Loucy (cell line): ENCODE results near the gene DENND5A.

Experiments used
- H2AFZ ChIP-seq: fragments of 200-600 bp; sonication (generic); 2 replicates; pipeline ENCODE4 v1.6.0; 2016; ENCODE audit warnings: antibody characterized with exemption, mild to moderate bottlenecking, low read length, moderate library complexity
- H3F3A ChIP-seq: fragments of 200-600 bp; 2 replicates; pipeline ENCODE4 v1.6.0; 2016; ENCODE audit warnings: antibody characterized with exemption, low read depth, mild to moderate bottlenecking
- H3K27me3 ChIP-seq: fragments of 200-600 bp; sonication (generic); 2 replicates; pipeline ENCODE4 v1.6.1; 2014; ENCODE audit warnings: low read length, mild to moderate bottlenecking; ENCODE audit not compliant: insufficient read depth, poor library complexity, severe bottlenecking
- H3K36me3 ChIP-seq: fragments of 200-600 bp; sonication (generic); 2 replicates; pipeline ENCODE4 v1.6.1; 2016; ENCODE audit warnings: low read length; ENCODE audit not compliant: insufficient read depth
- H3K4me1 ChIP-seq: fragments of 200-600 bp; sonication (generic); 2 replicates; pipeline ENCODE4 v1.5.1; 2014; ENCODE audit warnings: low read length, mild to moderate bottlenecking; ENCODE audit not compliant: insufficient read depth, poor library complexity, severe bottlenecking
- H3K4me2 ChIP-seq: fragments of 200-600 bp; sonication (generic); 2 replicates; pipeline ENCODE4 v1.6.0; 2014; ENCODE audit warnings: antibody characterized with exemption, low read length, low read depth, mild to moderate bottlenecking; ENCODE audit not compliant: poor library complexity, severe bottlenecking
- H3K4me3 ChIP-seq: fragments of 200-600 bp; sonication (generic); 2 replicates; pipeline ENCODE4 v1.5.1; 2014; ENCODE audit warnings: low read length, mild to moderate bottlenecking, mixed read lengths; ENCODE audit not compliant: poor library complexity, severe bottlenecking
- H3K79me2 ChIP-seq: fragments of 200-600 bp; sonication (generic); 2 replicates; pipeline ENCODE4 v1.6.1; 2014; ENCODE audit warnings: low read length; ENCODE audit not compliant: insufficient read depth
- H3K9ac ChIP-seq: fragments of 200-600 bp; sonication (generic); 2 replicates; pipeline ENCODE4 v1.6.0; 2014; ENCODE audit warnings: mild to moderate bottlenecking, low read depth, low read length, moderate library complexity; ENCODE audit not compliant: poor library complexity, severe bottlenecking
- H3K9me2 ChIP-seq: fragments of 200-600 bp; sonication (generic); replicated peaks from 2 replicates; pipeline ENCODE4 v1.6.1; 2016; ENCODE audit warnings: low read depth, low read length, mixed read lengths
- H3K9me3 ChIP-seq: fragments of 200-600 bp; sonication (generic); 2 replicates; pipeline ENCODE4 v1.6.1; 2014; ENCODE audit warnings: mild to moderate bottlenecking, antibody characterized with exemption, low read length, low read depth; ENCODE audit not compliant: insufficient read depth
- H4K20me1 ChIP-seq: fragments of 200-600 bp; sonication (generic); 2 replicates; pipeline ENCODE4 v1.6.0; 2014; ENCODE audit warnings: antibody characterized with exemption, low read length, mild to moderate bottlenecking; ENCODE audit not compliant: insufficient read depth, poor library complexity, severe bottlenecking
- EZH2phosphoT487 ChIP-seq: fragments of 200-600 bp; IDR thresholded peaks from 2 replicates; pipeline ENCODE4 v1.6.1; 2018; ENCODE audit warnings: antibody characterized with exemption, mild to moderate bottlenecking, moderate library complexity, borderline replicate concordance
- TF ChIP-seq, protein P1 (sequence below): fragments of 200-600 bp; sonication (generic); conservative IDR thresholded peaks from 2 replicates; pipeline ENCODE4 v1.5.1; 2014; ENCODE audit warnings: mild to moderate bottlenecking, antibody characterized with exemption, low read length

DENND5A gene

DNA sequence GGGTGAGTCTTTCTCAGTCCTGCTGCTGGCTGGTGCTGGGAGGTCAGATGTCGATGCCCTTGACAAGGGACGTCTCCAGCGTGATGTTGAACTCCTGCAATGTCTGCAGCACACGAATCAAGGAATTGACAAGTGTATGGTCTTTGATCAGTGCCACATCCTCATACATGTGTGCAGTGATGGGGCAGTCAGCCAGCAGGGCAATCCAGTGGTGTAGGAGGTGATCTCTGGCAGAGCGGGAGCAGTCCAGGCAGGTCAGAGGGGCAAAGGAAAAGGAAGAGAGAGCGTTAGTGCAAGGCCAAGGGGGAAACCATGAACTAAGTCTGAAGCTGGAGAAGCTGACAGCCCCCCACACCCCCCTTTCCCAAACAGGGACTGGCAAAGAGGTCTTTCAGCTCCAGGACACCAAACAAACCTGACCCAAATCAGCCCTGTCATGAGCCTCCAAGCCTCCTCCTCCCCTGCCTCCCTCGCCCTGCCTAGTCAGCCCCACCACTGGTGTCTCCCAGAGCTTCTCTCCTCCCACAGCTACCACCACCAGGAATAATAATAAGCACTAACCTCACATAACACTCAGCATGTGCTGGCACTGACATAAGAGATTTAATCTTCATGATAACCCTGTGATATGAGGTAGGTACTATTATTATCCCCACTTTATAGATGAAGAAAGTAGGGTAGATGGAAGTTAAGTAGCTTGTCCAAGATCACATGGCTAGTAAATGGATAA is 125.4 kb downstream of the DENND5A start:
- Histone ChIP-seq H3F3A (no peaks in the 10 kb centered on the region), H3K9ac (no peak overlapping the region), H3K9me3 (no peaks in the 10 kb centered on the region), H3K36me3 (peaks cover 43% of the 10 kb centered on the region; the same call in 1 of the 2 replicates), H3K79me2 (no peaks in the 10 kb centered on the region), H3K4me1 (no peaks in the 10 kb centered on the region), H2AFZ (no peak overlapping the region), H4K20me1 (no peaks in the 10 kb centered on the region), H3K4me2 (no peak overlapping the region), H3K4me3 (no peak overlapping the region), H3K9me2 (no peaks in the 10 kb centered on the region), H3K27me3 (no peaks in the 10 kb centered on the region)
- TF ChIP-seq, protein P1, sequence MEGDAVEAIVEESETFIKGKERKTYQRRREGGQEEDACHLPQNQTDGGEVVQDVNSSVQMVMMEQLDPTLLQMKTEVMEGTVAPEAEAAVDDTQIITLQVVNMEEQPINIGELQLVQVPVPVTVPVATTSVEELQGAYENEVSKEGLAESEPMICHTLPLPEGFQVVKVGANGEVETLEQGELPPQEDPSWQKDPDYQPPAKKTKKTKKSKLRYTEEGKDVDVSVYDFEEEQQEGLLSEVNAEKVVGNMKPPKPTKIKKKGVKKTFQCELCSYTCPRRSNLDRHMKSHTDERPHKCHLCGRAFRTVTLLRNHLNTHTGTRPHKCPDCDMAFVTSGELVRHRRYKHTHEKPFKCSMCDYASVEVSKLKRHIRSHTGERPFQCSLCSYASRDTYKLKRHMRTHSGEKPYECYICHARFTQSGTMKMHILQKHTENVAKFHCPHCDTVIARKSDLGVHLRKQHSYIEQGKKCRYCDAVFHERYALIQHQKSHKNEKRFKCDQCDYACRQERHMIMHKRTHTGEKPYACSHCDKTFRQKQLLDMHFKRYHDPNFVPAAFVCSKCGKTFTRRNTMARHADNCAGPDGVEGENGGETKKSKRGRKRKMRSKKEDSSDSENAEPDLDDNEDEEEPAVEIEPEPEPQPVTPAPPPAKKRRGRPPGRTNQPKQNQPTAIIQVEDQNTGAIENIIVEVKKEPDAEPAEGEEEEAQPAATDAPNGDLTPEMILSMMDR: no peak
- TF ChIP-seq EZH2phosphoT487: no peak

DNA sequence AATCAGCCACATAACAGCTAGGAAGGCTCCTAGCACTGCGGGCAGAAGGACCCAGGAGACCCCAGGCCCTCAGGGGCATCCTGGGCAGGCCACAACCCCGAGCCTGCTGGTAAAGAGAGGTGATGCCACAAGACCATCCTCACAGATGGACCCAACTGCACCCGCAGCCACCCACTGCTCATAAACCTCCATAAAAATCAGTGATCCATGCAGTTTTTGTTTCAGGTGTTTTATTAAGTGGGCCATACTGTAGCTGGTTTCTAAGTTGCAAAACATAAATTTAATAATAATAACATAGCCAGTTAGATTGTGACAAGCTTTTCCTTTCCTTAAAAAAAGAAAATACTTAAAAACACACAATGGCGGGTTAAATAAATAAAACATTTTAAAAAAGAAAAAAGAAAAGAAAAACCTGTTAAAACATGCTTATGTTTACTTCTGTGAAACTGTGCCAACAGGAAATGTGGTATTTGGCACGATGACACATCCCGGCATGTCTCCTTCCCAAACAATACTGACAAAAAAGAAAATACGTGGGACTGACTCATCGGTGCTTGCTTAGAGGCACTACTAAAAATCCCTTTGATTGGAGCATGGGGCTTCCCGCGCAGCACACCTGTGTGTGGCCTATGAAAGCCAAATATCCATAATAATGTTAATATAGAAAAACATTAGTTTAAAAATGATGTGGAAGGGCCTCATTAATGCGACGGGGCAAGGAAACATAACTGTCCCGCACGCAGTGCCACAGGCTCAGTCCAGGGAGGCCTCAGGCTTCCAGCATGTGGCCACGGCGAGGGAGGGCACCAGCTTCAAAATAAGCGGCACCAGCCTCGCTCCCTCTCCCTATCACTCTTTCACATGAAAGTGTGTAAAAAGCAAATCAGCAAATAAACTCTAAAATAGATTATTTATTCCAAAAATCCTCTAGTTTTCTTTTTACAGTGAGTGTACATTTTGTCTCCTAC is 126.3 kb downstream of the DENND5A start:
- H3K79me2 ChIP-seq: no peaks in the 10 kb centered on the region
- no peaks in the 10 kb centered on the region for H3F3A ChIP-seq
- no peaks in the 10 kb centered on the region for H4K20me1 ChIP-seq
- H3K4me2 ChIP-seq: no peak overlapping the region
- no peak overlapping the region for H3K9ac ChIP-seq
- TF ChIP-seq, protein P1: no peak
- TF ChIP-seq EZH2phosphoT487: no peak
- no peaks in the 10 kb centered on the region for H3K9me2 ChIP-seq
- no peak overlapping the region for H2AFZ ChIP-seq
- H3K4me3 ChIP-seq: no peak overlapping the region
- H3K36me3 ChIP-seq: peaks cover 34% of the 10 kb centered on the region; the same call in 1 of the 2 replicates
- no peaks in the 10 kb centered on the region for H3K27me3 ChIP-seq
- H3K9me3 ChIP-seq: no peaks in the 10 kb centered on the region
- peaks cover 5% of the 10 kb centered on the region for H3K4me1 ChIP-seq

DNA sequence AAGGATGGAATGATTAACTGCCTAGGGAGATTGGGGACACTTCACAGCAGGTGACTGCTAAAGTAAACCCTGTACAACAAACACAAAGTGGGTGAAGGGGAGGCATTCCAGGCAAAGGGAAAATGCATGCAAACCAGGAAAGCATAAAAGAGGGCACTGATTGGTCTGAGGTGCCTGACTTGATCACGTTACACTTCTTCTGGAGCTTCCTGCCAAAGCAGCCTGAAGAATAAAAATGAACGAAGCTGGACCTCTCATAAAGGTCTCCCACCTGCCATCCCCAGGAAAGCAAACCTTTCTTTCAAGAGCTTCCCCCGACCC is 127.1 kb downstream of the DENND5A start:
- no peaks in the 10 kb centered on the region for H3K27me3 ChIP-seq
- H3F3A ChIP-seq: no peaks in the 10 kb centered on the region
- peaks cover 26% of the 10 kb centered on the region; the same call in 1 of the 2 replicates for H3K36me3 ChIP-seq
- no peak overlapping the region for H2AFZ ChIP-seq
- H3K4me3 ChIP-seq: no peak overlapping the region
- no peaks in the 10 kb centered on the region for H3K79me2 ChIP-seq
- H3K9me2 ChIP-seq: no peaks in the 10 kb centered on the region
- peaks cover 7% of the 10 kb centered on the region for H3K4me1 ChIP-seq
- no peak overlapping the region for H3K4me2 ChIP-seq
- TF ChIP-seq, protein P1: no peak
- TF ChIP-seq EZH2phosphoT487: no peak
- H3K9me3 ChIP-seq: no peaks in the 10 kb centered on the region
- H4K20me1 ChIP-seq: no peaks in the 10 kb centered on the region
- no peak overlapping the region for H3K9ac ChIP-seq
